HG03025 (cell line): ENCODE data around the gene GDF9.
"Not testable (repeated sequence)": the region's sequence is repeated elsewhere in the genome, so short reads cannot be mapped to it uniquely, and the experiment has no call there.

Experiments
- ATAC-seq: cut with Tn5 transposase; IDR thresholded peaks from one replicate; pipeline ENCODE4 v1.9.1; 2021; ENCODE audit warnings: mild to moderate bottlenecking, moderate library complexity; ENCODE audit not compliant: unreplicated experiment, low FRiP score

The GDF9 gene

GRCh38 chr5:132873119-132873929, 7.1 kb upstream of the GDF9 start, which contains the start of gene LEAP2:
LEAP2 (plus strand) TSS chr5:132873668; CDS start chr5:132873695, 27 bp downstream.
- no peak for ATAC-seq

GRCh38 chr5:132872788-132873118, 6.5 kb upstream of the GDF9 start:
- ATAC-seq, result no peak

GRCh38 chr5:132871459-132872284, 5.4 kb upstream of the GDF9 start:
- no peak for ATAC-seq

- no peak for ATAC-seq
Observed at GRCh38 chr5:132870801-132871200, 4.5 kb upstream of the GDF9 start.

- no peak for ATAC-seq
Observed at GRCh38 chr5:132868754-132869153, 2.5 kb upstream of the GDF9 start.

GRCh38 chr5:132867046-132867451, 780 bp upstream of the GDF9 start:
- ATAC-seq, result no peak

GRCh38 chr5:132865668-132866341, 464 bp downstream of the GDF9 start:
- ATAC-seq, result no peak

- ATAC-seq, result no peak
Observed at GRCh38 chr5:132860742-132861141, 5.5 kb downstream of the GDF9 start.

- ATAC-seq, result no peak
Observed at GRCh38 chr5:132859889-132860437, 6.3 kb downstream of the GDF9 start.

- no peak for ATAC-seq
Observed at GRCh38 chr5:132856011-132856410, 10.3 kb downstream of the GDF9 start.

- not testable (repeated sequence) for ATAC-seq
Observed at GRCh38 chr5:132854992-132855391, 11.3 kb downstream of the GDF9 start.

- no peak for ATAC-seq
Observed at GRCh38 chr5:132854301-132854700, 12.0 kb downstream of the GDF9 start.

- ATAC-seq, result no peak
Observed at GRCh38 chr5:132853790-132854189, 12.5 kb downstream of the GDF9 start.

- no peak for ATAC-seq
Observed at GRCh38 chr5:132853323-132853722, 12.9 kb downstream of the GDF9 start.

- ATAC-seq, result no peak
Observed at GRCh38 chr5:132850066-132850465, 16.2 kb downstream of the GDF9 start.

- ATAC-seq, result no peak
Observed at GRCh38 chr5:132849347-132849746, 16.9 kb downstream of the GDF9 start.

- ATAC-seq, result no peak
Observed at GRCh38 chr5:132848270-132848669, 18.0 kb downstream of the GDF9 start.

- ATAC-seq, result no peak
Observed at GRCh38 chr5:132841305-132841704, 25.0 kb downstream of the GDF9 start.

- no peak for ATAC-seq
Observed at GRCh38 chr5:132840896-132841295, 25.4 kb downstream of the GDF9 start.

GRCh38 chr5:132840313-132840712, 26.0 kb downstream of the GDF9 start:
- ATAC-seq, result no peak
